Muscle of leg (tissue), 11 donors: ENCODE data around the gene LAMA2. TPM values are rescaled to one million over a fixed set of nuclear protein-coding genes. Genes with fewer than 3 reads are reported as not detected.
A peak's percentile ranks its signal among the peaks of the same experiment; 100 is the strongest.
"Not testable (repeated sequence)": the region's sequence is repeated elsewhere in the genome, so short reads cannot be mapped to it uniquely, and the experiment has no call there.

ENCODE experiments used
- DNase-seq: peaks from one replicate; pipeline ENCODE4 v3.0.0; 2013
- H3K27ac ChIP-seq: one replicate; pipeline ENCODE4 v1.5.1; 2013; ENCODE audit warnings: mild to moderate bottlenecking, low read length, control low read depth
- H3K27me3 ChIP-seq: one replicate; pipeline ENCODE4 v1.6.1; 2013; ENCODE audit warnings: low read length; ENCODE audit not compliant: control insufficient read depth, insufficient read depth
- H3K36me3 ChIP-seq: one replicate; pipeline ENCODE4 v1.6.1; 2013; ENCODE audit warnings: low read length; ENCODE audit not compliant: control insufficient read depth, insufficient read depth
- H3K4me1 ChIP-seq: one replicate; pipeline ENCODE4 v1.6.1; 2013; ENCODE audit warnings: low read length; ENCODE audit not compliant: control insufficient read depth, insufficient read depth
- H3K4me3 ChIP-seq: one replicate; pipeline ENCODE4 v1.5.1; 2013; ENCODE audit warnings: low read length, control low read depth
- H3K9me3 ChIP-seq: replicated peaks from 2 replicates; pipeline ENCODE4 v1.6.1; 2013; ENCODE audit warnings: low read depth, low read length; ENCODE audit not compliant: control insufficient read depth
- WGBS: methylation state at CpG from one replicate; pipeline ENCODE4 v1.1.5; 2013; ENCODE audit warnings: missing lambda C conversion rate; ENCODE audit not compliant: insufficient coverage; 5-methylcytosine and 5-hydroxymethylcytosine counted together
- polyA plus RNA-seq, 8 donors: library from polyadenylated mRNA; unstranded; fragments of 120-200 nt; gene quantifications; one replicate each; pipeline versions ENCODE4 v1.2.1 to v1.2.3, GENCODE V29; 2013; ENCODE audit warnings: inconsistent platforms in 1 of 8, low replicate concordance in 1 of 8; ENCODE audit not compliant: insufficient read length in 8 of 8, insufficient read depth in 1 of 8
- total RNA-seq: library from RNA; stranded (reverse); fragments of 120-200 nt; gene quantifications from one replicate; pipeline ENCODE4 v1.2.4, GENCODE V29; 2013

The LAMA2 gene
- total and polyA plus RNA-seq, 9 donors = 105 to 165 (median 140) TPM

DNA sequence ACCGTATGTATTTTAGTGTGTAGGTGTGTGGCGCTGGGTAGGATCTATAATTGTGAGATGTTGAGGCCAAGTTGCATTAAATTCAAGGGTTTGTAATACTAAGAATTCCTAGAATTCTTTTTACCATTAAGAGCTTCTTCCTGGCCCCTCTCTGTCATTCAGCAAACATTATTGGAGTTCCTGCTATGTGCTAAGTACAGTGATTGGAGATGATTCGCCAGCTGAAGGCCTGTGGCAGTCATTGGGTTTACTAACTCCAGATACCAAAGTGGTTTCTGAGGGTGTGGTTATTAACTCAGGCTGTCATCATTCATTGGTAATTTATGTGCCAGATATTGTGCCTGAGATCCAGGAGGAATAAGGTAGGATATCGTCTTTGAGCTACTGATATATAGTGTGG is 167.1 kb downstream of the LAMA2 start:
- Histone ChIP-seq H3K27ac (no peak overlapping the region), H3K27me3 (no peaks in the 10 kb centered on the region), H3K9me3 (no peaks in the 10 kb centered on the region), H3K4me3 (no peak overlapping the region), H3K4me1 (no peaks in the 10 kb centered on the region), H3K36me3 (peaks cover 7% of the 10 kb centered on the region)
- no peak for DNase-seq
- WGBS = 86% methylated on average over 2 of the region's 4 CpGs

- not testable (repeated sequence) for H3K27me3 ChIP-seq, DNase-seq, H3K4me3 ChIP-seq, H3K9me3 ChIP-seq, H3K4me1 ChIP-seq, H3K27ac ChIP-seq, H3K36me3 ChIP-seq
- WGBS = 98% methylated on average over 13 of the region's 13 CpGs
Measured at GRCh38 chr6:129053143-129053542, 170.2 kb downstream of the LAMA2 start.

DNA sequence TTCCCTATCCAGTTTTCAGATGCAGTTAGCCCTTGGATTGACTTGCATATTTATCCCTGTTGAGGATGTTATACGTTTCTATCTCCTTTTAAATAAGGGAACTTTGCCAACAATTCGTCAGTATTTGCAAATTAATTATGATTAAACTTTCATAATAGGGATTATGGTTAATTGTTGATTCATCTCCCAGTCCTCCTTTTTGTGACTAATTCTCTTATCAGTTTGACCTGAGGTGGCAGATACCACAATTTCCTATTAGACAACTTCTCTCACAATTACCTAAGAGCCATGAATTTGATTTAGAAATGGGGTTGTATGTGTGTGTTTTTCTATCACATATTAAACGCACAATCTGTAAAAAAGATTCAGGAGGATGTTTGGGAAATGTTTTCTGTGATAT is 172.9 kb downstream of the LAMA2 start:
- no CpG with 5 or more reads among the region's 3 CpGs for WGBS
- Histone ChIP-seq H3K36me3 (peaks cover 7% of the 10 kb centered on the region), H3K27ac (no peak overlapping the region), H3K4me3 (no peak overlapping the region), H3K9me3 (no peaks in the 10 kb centered on the region), H3K4me1 (no peaks in the 10 kb centered on the region), H3K27me3 (no peaks in the 10 kb centered on the region)
- no peak for DNase-seq

GRCh38 chr6:129059650-129060049 is 176.7 kb downstream of the LAMA2 start:
- DNase-seq = no peak
- Histone ChIP-seq H3K4me1 (no peaks in the 10 kb centered on the region), H3K27ac (no peak overlapping the region), H3K27me3 (no peaks in the 10 kb centered on the region), H3K36me3 (peaks cover 9% of the 10 kb centered on the region), H3K9me3 (no peaks in the 10 kb centered on the region), H3K4me3 (no peak overlapping the region)
- WGBS = no CpG with 5 or more reads among the region's 2 CpGs

- peaks cover 2% of the 10 kb centered on the region for H3K9me3 ChIP-seq
- H3K4me1 ChIP-seq = no peaks in the 10 kb centered on the region
- no peak overlapping the region for H3K4me3 ChIP-seq
- H3K27me3 ChIP-seq = no peaks in the 10 kb centered on the region
- H3K27ac ChIP-seq = no peak overlapping the region
- no peaks in the 10 kb centered on the region for H3K36me3 ChIP-seq
- DNase-seq = peak; percentile 69
Measured at GRCh38 chr6:129069006-129069405, 186.1 kb downstream of the LAMA2 start.

DNA sequence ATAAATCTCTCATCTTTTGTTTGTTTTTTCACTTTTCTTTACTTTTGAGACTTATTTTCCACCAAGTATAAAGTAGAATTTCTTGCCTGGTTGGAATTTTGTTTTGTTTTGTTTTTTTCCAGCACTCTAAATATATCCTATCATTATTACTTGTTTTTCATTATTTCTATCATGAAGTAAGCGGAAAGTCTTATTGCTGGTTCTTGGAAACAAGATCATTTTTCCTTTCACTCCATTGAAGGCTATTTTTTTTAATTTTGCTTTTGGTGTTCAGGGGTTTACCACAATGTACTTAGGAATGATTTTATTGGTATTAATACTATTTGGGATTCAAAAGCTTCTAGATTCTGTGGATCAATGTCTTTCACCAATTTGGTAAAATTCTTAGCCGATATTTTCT is 190.1 kb downstream of the LAMA2 start:
- Histone ChIP-seq H3K9me3 (no peaks in the 10 kb centered on the region), H3K36me3 (no peaks in the 10 kb centered on the region), H3K27ac (peak overlapping the region; percentile 36), H3K27me3 (no peaks in the 10 kb centered on the region), H3K4me1 (no peaks in the 10 kb centered on the region), H3K4me3 (no peak overlapping the region)
- peak; percentile 57 for DNase-seq
- WGBS = 86% methylated on average over 1 of the region's 2 CpGs

DNA sequence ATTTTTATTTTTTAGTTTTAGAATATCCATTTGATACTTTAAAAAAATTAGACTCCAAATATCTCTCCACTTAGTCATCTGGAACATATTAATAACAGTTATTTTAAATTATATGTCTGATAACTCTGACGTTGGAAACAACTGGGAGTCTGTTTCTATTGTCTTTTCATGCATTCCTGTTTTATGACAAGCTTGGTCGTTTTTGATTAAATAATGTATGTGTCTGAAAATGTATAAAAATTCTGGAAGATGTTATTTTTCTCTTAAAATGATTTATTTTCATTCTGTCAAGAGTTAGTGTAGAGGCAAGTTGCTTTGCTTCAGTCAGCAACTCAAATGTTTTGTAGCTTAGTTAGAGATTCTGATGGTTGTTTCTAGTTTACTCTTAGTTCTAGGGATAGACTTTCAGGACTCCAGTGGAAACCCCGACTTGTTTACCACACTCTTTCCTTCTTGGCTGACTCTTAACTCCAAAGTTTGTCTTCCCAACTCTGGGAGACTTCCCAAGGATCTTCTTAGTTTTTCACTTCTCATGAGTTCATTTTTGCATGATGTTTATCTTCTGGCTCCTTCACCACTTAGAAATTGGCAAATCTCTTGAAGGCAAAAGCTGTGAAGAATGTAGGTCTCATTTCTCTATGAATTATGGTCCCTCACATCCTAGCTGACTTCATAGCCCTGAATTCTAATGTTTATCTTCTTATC is 190.9 kb downstream of the LAMA2 start:
- Histone ChIP-seq H3K27me3 (no peaks in the 10 kb centered on the region), H3K4me1 (no peaks in the 10 kb centered on the region), H3K4me3 (no peak overlapping the region), H3K27ac (peak overlapping the region; percentile 62), H3K9me3 (no peaks in the 10 kb centered on the region), H3K36me3 (no peaks in the 10 kb centered on the region)
- WGBS = no CpG with 5 or more reads among the region's 3 CpGs
- peak; percentile 88 for DNase-seq

DNA sequence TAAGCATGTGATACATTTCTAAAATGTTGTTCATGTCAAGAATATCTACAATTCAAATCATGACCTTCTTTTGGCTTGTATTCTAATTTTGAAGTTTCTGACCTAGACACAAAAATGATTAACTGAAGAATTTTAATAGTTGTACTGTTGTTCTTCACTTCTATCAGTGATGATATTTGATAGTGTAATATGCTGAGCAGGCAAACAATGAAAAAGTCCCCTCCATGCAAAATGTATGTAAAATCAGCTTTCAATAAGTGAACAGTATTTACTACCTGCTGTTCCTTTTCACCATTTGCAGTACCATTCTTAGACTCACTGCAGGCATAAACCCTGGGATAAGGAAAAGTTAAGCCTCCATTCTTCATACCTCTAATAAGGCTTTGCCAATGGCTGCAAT is 201.5 kb downstream of the LAMA2 start:
- Histone ChIP-seq H3K4me3 (no peak overlapping the region), H3K9me3 (no peaks in the 10 kb centered on the region), H3K27ac (no peak overlapping the region), H3K4me1 (no peaks in the 10 kb centered on the region), H3K36me3 (no peaks in the 10 kb centered on the region), H3K27me3 (no peaks in the 10 kb centered on the region)
- no peak for DNase-seq

GRCh38 chr6:129088481-129088880 is 205.5 kb downstream of the LAMA2 start:
- not testable (repeated sequence) for H3K27ac ChIP-seq, H3K9me3 ChIP-seq, H3K4me3 ChIP-seq, H3K4me1 ChIP-seq, DNase-seq, H3K27me3 ChIP-seq, H3K36me3 ChIP-seq
- 96% methylated on average over 7 of the region's 26 CpGs for WGBS

GRCh38 chr6:129089357-129089756 is 206.4 kb downstream of the LAMA2 start:
- Histone ChIP-seq H3K9me3 (no peaks in the 10 kb centered on the region), H3K4me1 (no peaks in the 10 kb centered on the region), H3K27me3 (no peaks in the 10 kb centered on the region), H3K4me3 (no peak overlapping the region), H3K36me3 (no peaks in the 10 kb centered on the region), H3K27ac (no peak overlapping the region)
- no peak for DNase-seq
- 90% methylated on average over 1 of the region's 1 CpG for WGBS

GRCh38 chr6:129094147-129094546 is 211.2 kb downstream of the LAMA2 start:
- Histone ChIP-seq H3K9me3 (no peaks in the 10 kb centered on the region), H3K27ac (no peak overlapping the region), H3K27me3 (no peaks in the 10 kb centered on the region), H3K36me3 (no peaks in the 10 kb centered on the region), H3K4me1 (no peaks in the 10 kb centered on the region), H3K4me3 (no peak overlapping the region)
- peak; percentile 22 for DNase-seq
- no CpG with 5 or more reads among the region's 3 CpGs for WGBS
